ENCODE data around the gene POLR2H.

DNA sequence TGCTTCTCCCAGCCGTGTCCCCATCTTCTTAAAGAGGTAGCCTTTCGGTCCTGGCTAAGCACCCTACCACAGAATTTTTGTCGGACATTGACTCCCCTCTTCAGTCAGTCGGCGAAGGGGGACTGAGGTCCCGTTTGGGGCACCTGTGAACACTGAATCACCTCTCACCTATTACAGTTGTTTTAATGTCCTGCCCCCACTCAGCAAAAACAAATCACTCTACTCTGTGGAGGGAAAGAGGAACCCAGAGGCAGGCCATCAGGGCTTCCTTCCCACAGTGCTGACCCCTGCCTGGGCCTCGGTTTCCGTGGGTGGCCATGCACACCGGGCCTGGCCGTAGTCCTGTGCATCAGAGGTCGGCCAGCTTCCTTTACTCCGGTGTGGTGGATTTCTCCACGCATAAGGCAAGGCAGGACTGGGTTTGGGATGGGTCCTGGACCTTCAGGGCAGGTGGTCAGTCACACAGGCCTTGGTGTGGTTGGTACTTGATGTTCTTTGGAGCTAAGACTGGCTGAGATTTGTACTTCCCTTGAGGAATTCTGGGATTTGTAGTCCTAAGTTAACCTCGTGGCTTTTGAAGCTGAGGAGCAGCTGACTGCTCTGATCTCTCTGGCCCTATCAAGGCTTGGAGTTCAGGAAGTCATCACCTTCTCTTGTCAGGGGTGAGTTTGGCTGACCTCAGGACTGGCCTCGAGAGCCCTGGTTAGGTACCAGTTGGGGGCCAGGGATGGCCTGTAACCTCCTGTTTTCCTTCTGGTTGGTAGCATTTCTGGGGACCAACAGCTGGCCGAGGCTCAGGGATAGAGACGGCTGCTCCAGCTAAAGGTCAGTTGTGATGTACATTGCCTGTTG is 24.7 kb upstream of the POLR2H start:
- TF ChIP-seq, protein P1, sequence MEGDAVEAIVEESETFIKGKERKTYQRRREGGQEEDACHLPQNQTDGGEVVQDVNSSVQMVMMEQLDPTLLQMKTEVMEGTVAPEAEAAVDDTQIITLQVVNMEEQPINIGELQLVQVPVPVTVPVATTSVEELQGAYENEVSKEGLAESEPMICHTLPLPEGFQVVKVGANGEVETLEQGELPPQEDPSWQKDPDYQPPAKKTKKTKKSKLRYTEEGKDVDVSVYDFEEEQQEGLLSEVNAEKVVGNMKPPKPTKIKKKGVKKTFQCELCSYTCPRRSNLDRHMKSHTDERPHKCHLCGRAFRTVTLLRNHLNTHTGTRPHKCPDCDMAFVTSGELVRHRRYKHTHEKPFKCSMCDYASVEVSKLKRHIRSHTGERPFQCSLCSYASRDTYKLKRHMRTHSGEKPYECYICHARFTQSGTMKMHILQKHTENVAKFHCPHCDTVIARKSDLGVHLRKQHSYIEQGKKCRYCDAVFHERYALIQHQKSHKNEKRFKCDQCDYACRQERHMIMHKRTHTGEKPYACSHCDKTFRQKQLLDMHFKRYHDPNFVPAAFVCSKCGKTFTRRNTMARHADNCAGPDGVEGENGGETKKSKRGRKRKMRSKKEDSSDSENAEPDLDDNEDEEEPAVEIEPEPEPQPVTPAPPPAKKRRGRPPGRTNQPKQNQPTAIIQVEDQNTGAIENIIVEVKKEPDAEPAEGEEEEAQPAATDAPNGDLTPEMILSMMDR (IDR thresholded peaks at IDR 0.05): no peak
- TF ChIP-seq POLR2A (IDR thresholded peaks at IDR 0.05): no peak
